Upper lobe of left lung (tissue), 4 donors: ENCODE measurements around the gene THUMPD2.

Experiments
- EP300 ChIP-seq, 4 donors: sonication (generic); formaldehyde crosslinking; IDR thresholded peaks; one replicate each; pipeline ENCODE4 v1.5.1; 2017; ENCODE audit warnings: antibody characterized with exemption in 4 of 4, control low read depth in 2 of 4
- POLR2A ChIP-seq, 4 donors: fragments of 450-650 bp; IDR thresholded peaks; one replicate each; pipeline ENCODE4 v1.5.1; 2016 to 2017; ENCODE audit warnings: antibody characterized with exemption in 4 of 4, mild to moderate bottlenecking in 2 of 4
- POLR2AphosphoS5 ChIP-seq, 2 donors: sonication (generic); formaldehyde crosslinking; IDR thresholded peaks; one replicate each; pipeline ENCODE4 v1.5.1; 2017; ENCODE audit warnings: antibody characterized with exemption in 2 of 2
- TF ChIP-seq, protein P1 (sequence below), 6 experiments: fragments of 450-650 bp in 4 of 6; fragments of 200-600 bp in 2 of 6; sonication (generic) in 2 of 6; IDR thresholded peaks; one replicate each; pipeline ENCODE4 v1.5.1; 2016 to 2019; ENCODE audit warnings: antibody characterized with exemption in 6 of 6

DNA sequence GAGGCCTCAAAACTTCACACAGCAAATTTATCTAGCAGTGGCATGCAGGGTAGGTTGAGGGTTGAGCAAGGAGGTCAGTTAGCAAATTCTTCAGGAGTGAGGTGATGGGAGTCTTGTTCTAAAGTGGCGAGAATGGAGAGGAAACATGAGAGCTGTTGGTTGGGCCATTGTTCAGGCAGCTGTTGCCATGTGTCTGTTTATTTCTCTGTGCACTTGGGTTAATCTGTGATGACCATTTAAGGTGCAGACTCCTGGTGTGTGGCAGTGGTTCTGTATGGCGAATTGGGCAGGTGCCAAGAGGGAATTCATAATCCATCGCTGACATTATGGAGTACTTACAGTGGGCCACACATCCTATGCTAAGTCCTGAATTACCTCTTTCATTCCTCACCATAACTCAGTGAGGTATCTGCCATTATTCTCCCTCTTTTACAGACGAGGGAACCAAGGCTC, 82.9 kb downstream of the THUMPD2 start:
- TF ChIP-seq POLR2A (IDR thresholded peaks at IDR 0.05) = no peak
- TF ChIP-seq, protein P1, sequence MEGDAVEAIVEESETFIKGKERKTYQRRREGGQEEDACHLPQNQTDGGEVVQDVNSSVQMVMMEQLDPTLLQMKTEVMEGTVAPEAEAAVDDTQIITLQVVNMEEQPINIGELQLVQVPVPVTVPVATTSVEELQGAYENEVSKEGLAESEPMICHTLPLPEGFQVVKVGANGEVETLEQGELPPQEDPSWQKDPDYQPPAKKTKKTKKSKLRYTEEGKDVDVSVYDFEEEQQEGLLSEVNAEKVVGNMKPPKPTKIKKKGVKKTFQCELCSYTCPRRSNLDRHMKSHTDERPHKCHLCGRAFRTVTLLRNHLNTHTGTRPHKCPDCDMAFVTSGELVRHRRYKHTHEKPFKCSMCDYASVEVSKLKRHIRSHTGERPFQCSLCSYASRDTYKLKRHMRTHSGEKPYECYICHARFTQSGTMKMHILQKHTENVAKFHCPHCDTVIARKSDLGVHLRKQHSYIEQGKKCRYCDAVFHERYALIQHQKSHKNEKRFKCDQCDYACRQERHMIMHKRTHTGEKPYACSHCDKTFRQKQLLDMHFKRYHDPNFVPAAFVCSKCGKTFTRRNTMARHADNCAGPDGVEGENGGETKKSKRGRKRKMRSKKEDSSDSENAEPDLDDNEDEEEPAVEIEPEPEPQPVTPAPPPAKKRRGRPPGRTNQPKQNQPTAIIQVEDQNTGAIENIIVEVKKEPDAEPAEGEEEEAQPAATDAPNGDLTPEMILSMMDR (IDR thresholded peaks at IDR 0.05) = no peak
- TF ChIP-seq POLR2AphosphoS5 (IDR thresholded peaks at IDR 0.05) = peak in 1 of 2 donors; percentile 14
- TF ChIP-seq EP300 (IDR thresholded peaks at IDR 0.05) = no peak
